Sigmoid colon (tissue), 4 donors: ENCODE data around the gene CNTNAP4.

ENCODE experiments used
- POLR2A ChIP-seq, 2 donors: fragments of 450-650 bp; IDR thresholded peaks; one replicate each; pipeline ENCODE4 v1.6.1; 2016; ENCODE audit warnings: antibody characterized with exemption in 2 of 2, mild to moderate bottlenecking in 2 of 2, moderate library complexity in 2 of 2
- POLR2AphosphoS5 ChIP-seq, 4 donors: sonication (generic); formaldehyde crosslinking; IDR thresholded peaks; one replicate each; pipeline ENCODE4 v1.6.1; 2017; ENCODE audit warnings: antibody characterized with exemption in 4 of 4
- TF ChIP-seq, protein P1 (sequence below), 4 experiments: fragments of 450-650 bp in 3 of 4; fragments of 200-600 bp in 1 of 4; IDR thresholded peaks; one replicate each; pipeline ENCODE4 v1.5.1; 2016 to 2019; ENCODE audit warnings: antibody characterized with exemption in 4 of 4, mild to moderate bottlenecking in 3 of 4, moderate library complexity in 2 of 4

- no peak for TF ChIP-seq POLR2A (IDR thresholded peaks at IDR 0.05)
- TF ChIP-seq, protein P1, sequence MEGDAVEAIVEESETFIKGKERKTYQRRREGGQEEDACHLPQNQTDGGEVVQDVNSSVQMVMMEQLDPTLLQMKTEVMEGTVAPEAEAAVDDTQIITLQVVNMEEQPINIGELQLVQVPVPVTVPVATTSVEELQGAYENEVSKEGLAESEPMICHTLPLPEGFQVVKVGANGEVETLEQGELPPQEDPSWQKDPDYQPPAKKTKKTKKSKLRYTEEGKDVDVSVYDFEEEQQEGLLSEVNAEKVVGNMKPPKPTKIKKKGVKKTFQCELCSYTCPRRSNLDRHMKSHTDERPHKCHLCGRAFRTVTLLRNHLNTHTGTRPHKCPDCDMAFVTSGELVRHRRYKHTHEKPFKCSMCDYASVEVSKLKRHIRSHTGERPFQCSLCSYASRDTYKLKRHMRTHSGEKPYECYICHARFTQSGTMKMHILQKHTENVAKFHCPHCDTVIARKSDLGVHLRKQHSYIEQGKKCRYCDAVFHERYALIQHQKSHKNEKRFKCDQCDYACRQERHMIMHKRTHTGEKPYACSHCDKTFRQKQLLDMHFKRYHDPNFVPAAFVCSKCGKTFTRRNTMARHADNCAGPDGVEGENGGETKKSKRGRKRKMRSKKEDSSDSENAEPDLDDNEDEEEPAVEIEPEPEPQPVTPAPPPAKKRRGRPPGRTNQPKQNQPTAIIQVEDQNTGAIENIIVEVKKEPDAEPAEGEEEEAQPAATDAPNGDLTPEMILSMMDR (IDR thresholded peaks at IDR 0.05) = no peak
- TF ChIP-seq POLR2AphosphoS5 (IDR thresholded peaks at IDR 0.05) = no peak
These were observed 196.8 kb downstream of the CNTNAP4 start for GRCh38 chr16:76474048-76474447.
